Measurements from ENCODE around the gene ABCG8. TPM values are rescaled to one million over a fixed set of nuclear protein-coding genes. Genes with fewer than 3 reads are reported as not detected.

The ABCG8 gene
- total and polyA plus RNA-seq, 10 of the 15 experiments (the other 5 are each of a cell fraction or from before 2014, with no cell fraction given), result not detected

DNA sequence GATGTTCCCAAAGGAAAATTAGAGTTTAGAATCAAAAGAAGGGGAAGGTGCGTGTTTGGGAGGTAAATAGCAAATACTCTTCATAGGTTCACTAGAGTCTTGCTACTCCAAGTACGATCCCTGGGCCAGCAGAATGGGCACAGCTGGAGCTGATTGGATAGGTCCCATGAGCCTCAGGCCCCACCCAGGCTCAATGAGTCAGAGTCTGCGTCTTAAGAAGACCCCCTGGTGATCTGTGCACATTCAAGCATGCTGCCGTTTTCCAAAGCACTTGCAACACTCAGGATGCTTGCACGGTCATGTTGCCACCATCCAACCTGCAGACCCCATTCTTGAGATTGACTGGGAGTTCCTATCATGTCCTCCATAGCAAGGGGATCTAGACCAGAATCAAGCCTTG lies 40.5 kb downstream of the ABCG8 start (continued):
- TF ChIP-seq, protein P1, sequence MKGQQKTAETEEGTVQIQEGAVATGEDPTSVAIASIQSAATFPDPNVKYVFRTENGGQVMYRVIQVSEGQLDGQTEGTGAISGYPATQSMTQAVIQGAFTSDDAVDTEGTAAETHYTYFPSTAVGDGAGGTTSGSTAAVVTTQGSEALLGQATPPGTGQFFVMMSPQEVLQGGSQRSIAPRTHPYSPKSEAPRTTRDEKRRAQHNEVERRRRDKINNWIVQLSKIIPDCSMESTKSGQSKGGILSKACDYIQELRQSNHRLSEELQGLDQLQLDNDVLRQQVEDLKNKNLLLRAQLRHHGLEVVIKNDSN (IDR thresholded peaks at IDR 0.05; ENCODE audit: borderline replicate concordance, extremely low read length, insufficient read depth, low read depth, low read length), result no peak
- no peak for TF ChIP-seq JUNB (IDR thresholded peaks at IDR 0.05)
- no peak for TF ChIP-seq NFIC (IDR thresholded peaks at IDR 0.05; ENCODE audit: low read depth, low read length)
- TF ChIP-seq NR2C2 (IDR thresholded peaks at IDR 0.05; ENCODE audit: borderline replicate concordance, control insufficient read depth, insufficient read length, low read depth), result no peak
- TF ChIP-seq ESRRA (IDR thresholded peaks at IDR 0.05; ENCODE audit: low read length), result no peak
- TF ChIP-seq, protein P2, sequence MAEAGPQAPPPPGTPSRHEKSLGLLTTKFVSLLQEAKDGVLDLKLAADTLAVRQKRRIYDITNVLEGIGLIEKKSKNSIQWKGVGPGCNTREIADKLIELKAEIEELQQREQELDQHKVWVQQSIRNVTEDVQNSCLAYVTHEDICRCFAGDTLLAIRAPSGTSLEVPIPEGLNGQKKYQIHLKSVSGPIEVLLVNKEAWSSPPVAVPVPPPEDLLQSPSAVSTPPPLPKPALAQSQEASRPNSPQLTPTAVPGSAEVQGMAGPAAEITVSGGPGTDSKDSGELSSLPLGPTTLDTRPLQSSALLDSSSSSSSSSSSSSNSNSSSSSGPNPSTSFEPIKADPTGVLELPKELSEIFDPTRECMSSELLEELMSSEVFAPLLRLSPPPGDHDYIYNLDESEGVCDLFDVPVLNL (IDR thresholded peaks at IDR 0.05; ENCODE audit: low read depth, low read length), result no peak
- no peak for TF ChIP-seq HCFC1 (IDR thresholded peaks at IDR 0.05; ENCODE audit: low read length)
- TF ChIP-seq MEF2A (IDR thresholded peaks at IDR 0.05; ENCODE audit: insufficient read depth, low read depth, low read length), result no peak

DNA sequence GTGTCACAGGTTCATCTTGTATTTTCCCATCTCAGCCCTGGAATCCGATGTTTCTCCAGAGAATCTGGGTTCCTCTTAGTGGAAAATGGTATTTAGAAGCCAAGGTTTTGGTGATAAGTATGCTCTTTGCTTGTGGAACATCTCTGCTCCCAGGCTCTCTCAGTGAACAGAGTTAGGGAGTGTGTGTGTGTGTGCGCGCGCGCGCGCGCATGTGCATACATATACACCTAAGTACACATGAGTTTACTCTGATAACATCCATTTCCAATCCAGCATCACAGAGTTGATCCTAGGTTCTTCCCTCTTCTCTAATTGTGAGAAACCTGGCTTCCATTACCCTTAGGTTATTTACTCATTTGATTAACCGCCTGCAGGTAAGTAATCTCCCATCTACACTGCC lies 41.7 kb downstream of the ABCG8 start:
- H2AFZ ChIP-seq (ENCODE audit: control insufficient read depth, low read depth, low read length), result no peak overlapping the region
- ATAC-seq (no peak), FAIRE-seq (no peak), DNase-seq (ENCODE audit: low read depth, low spot score) (no peak)
- H3K4me1 ChIP-seq (ENCODE audit: control insufficient read depth, insufficient read depth, low read length), result no peaks in the 10 kb centered on the region
- WGBS (ENCODE audit: insufficient coverage, insufficient replicate concordance, low lambda C conversion rate, missing lambda C conversion rate), result 78% methylated on average over 9 of the region's 9 CpGs
- no peak overlapping the region for H3K27ac ChIP-seq (ENCODE audit: control insufficient read depth, insufficient read depth)
- no peak overlapping the region for H3K4me3 ChIP-seq
- H3K36me3 ChIP-seq (ENCODE audit: control insufficient read depth in 2 of 2, insufficient read depth in 2 of 2, low read length in 1 of 2), result peaks cover 0 to 2% of the 10 kb centered on the region in 2 experiments; a peak in 1 of 4 replicates
- CTCF ChIA-PET, result no interaction called here
- H3K9ac ChIP-seq (ENCODE audit: control insufficient read depth, insufficient read depth, low read length), result no peak overlapping the region
- TF ChIP-seq MTA3 (IDR thresholded peaks at IDR 0.05; ENCODE audit: borderline replicate concordance, low read length) (no peak), WRNIP1 (IDR thresholded peaks at IDR 0.05; ENCODE audit: borderline replicate concordance, low read depth, low read length) (no peak), TCF7 (IDR thresholded peaks at IDR 0.05; ENCODE audit: borderline replicate concordance) (no peak)
- no peaks in the 10 kb centered on the region for H3K79me2 ChIP-seq (ENCODE audit: control insufficient read depth, insufficient read depth, low read length)
- RAD21 ChIA-PET (ENCODE audit: unreplicated experiment), result no interaction called here
- POLR2A ChIA-PET, result no interaction called here
- SMC1A ChIA-PET (ENCODE audit: uncharacterized antibody, unreplicated experiment), result no interaction called here
- no peak overlapping the region for H3K4me2 ChIP-seq (ENCODE audit: control insufficient read depth, insufficient read depth)
- BruUV-seq (replicated peaks), result no TSS peak
- H3K27me3 ChIP-seq (replicated peaks in 1 of 2; ENCODE audit: control insufficient read depth in 2 of 2, insufficient read depth in 2 of 2, low read length in 1 of 2), result no peaks in the 10 kb centered on the region; a peak in 1 of 4 replicates
- intact Hi-C loops (cut with micrococcal nuclease; ENCODE audit: unreplicated experiment), result no loop called here
- H4K20me1 ChIP-seq (ENCODE audit: control insufficient read depth, insufficient read depth), result no peaks in the 10 kb centered on the region
- in situ Hi-C loops (cut with MboI), result no loop called here
- H3K9me3 ChIP-seq (replicated peaks; ENCODE audit: control insufficient read depth, insufficient read depth, low read length), result no peaks in the 10 kb centered on the region
